ENCODE data around the gene ALOX5AP.
A peak's percentile ranks its signal among the peaks of the same experiment; 100 is the strongest.

ALOX5AP gene

GRCh38 chr13:30715372-30715756 lies 20.0 kb upstream of the ALOX5AP start:
- DNase-seq: no peak

GRCh38 chr13:30715837-30716236 lies 19.5 kb upstream of the ALOX5AP start:
- no peak for DNase-seq

- no peak for DNase-seq
Observed at GRCh38 chr13:30718661-30719524, 16.4 kb upstream of the ALOX5AP start.

GRCh38 chr13:30719525-30719914 lies 15.8 kb upstream of the ALOX5AP start:
- DNase-seq: no peak

GRCh38 chr13:30720172-30720869 lies 15.0 kb upstream of the ALOX5AP start:
- peak; percentile 51 to 70 for DNase-seq

GRCh38 chr13:30721936-30722335 lies 13.4 kb upstream of the ALOX5AP start:
- DNase-seq: no peak

GRCh38 chr13:30722361-30722760 lies 13.0 kb upstream of the ALOX5AP start:
- DNase-seq: no peak

GRCh38 chr13:30724778-30725177 lies 10.6 kb upstream of the ALOX5AP start:
- DNase-seq: no peak

- DNase-seq: no peak
Observed at GRCh38 chr13:30725326-30726085, 9.8 kb upstream of the ALOX5AP start.

GRCh38 chr13:30726192-30726591 lies 9.2 kb upstream of the ALOX5AP start:
- DNase-seq: no peak

GRCh38 chr13:30727491-30728355 lies 7.6 kb upstream of the ALOX5AP start:
- no peak for DNase-seq

GRCh38 chr13:30729801-30730200 lies 5.5 kb upstream of the ALOX5AP start:
- DNase-seq: no peak

- DNase-seq: no peak
Observed at GRCh38 chr13:30730526-30730925, 4.8 kb upstream of the ALOX5AP start.

- DNase-seq: no peak
Observed at GRCh38 chr13:30731361-30732045, 3.8 kb upstream of the ALOX5AP start.

- no peak for DNase-seq
Observed at GRCh38 chr13:30732046-30732390, 3.3 kb upstream of the ALOX5AP start.

GRCh38 chr13:30734439-30734838 lies 904 bp upstream of the ALOX5AP start:
- no peak for DNase-seq

GRCh38 chr13:30735872-30736175 lies 481 bp downstream of the ALOX5AP start:
- no peak for DNase-seq

GRCh38 chr13:30736461-30737320 lies 1.3 kb downstream of the ALOX5AP start:
- DNase-seq: no peak

GRCh38 chr13:30737511-30738337 lies 2.4 kb downstream of the ALOX5AP start:
- DNase-seq: peak; percentile 5 to 34

GRCh38 chr13:30738526-30739236 lies 3.3 kb downstream of the ALOX5AP start:
- DNase-seq: peak in 1 of 2 experiments; percentile 0
